T-helper 1 cell (primary cell): ENCODE measurements around the gene RAG2.
A peak's percentile ranks its signal among the peaks of the same experiment; 100 is the strongest.

Source experiments
- DNase-seq, 5 donors: peaks; one replicate each; pipeline ENCODE4 v3.0.0-alpha.2; 2012 to 2020
- total RNA-seq, 4 donors: gene quantifications; one replicate each; lab custom pipeline; 2026; lab: John Stamatoyannopoulos, UW

The RAG2 gene
- 0 reads per million in 4 donors for total RNA-seq

GRCh38 chr11:36598051-36598450, at the start of gene RAG2:
Gene RAG2 (minus strand): TSS chr11:36598236. CDS start chr11:36594168, 4,068 bp downstream.
- no peak for DNase-seq

- DNase-seq = no peak
Observed at GRCh38 chr11:36638556-36638955, 40.5 kb upstream of the RAG2 start.

GRCh38 chr11:36635066-36635862, 37.2 kb upstream of the RAG2 start:
- no peak for DNase-seq

GRCh38 chr11:36631774-36632173, 33.7 kb upstream of the RAG2 start:
- DNase-seq = peak in 1 of 5 donors; percentile 40

- no peak for DNase-seq
Observed at GRCh38 chr11:36628765-36629244, 30.8 kb upstream of the RAG2 start.

GRCh38 chr11:36628141-36628540, 30.1 kb upstream of the RAG2 start:
- no peak for DNase-seq

- DNase-seq = no peak
Observed at GRCh38 chr11:36627471-36627870, 29.4 kb upstream of the RAG2 start.

GRCh38 chr11:36627006-36627405, 29.0 kb upstream of the RAG2 start:
- no peak for DNase-seq

- no peak for DNase-seq
Observed at GRCh38 chr11:36623494-36623893, 25.5 kb upstream of the RAG2 start.

GRCh38 chr11:36622431-36623136, 24.5 kb upstream of the RAG2 start:
- DNase-seq = peak in 1 of 5 donors; percentile 4

GRCh38 chr11:36620246-36620645, 22.2 kb upstream of the RAG2 start:
- DNase-seq = no peak

GRCh38 chr11:36619502-36619901, 21.5 kb upstream of the RAG2 start:
- DNase-seq = no peak

GRCh38 chr11:36618363-36619047, 20.5 kb upstream of the RAG2 start:
- no peak for DNase-seq

- DNase-seq = no peak
Observed at GRCh38 chr11:36617543-36618362, 19.7 kb upstream of the RAG2 start.

- DNase-seq = no peak
Observed at GRCh38 chr11:36615826-36616225, 17.8 kb upstream of the RAG2 start.

GRCh38 chr11:36609383-36609782, 11.3 kb upstream of the RAG2 start:
- no peak for DNase-seq

- DNase-seq = no peak
Observed at GRCh38 chr11:36608491-36609199, 10.6 kb upstream of the RAG2 start.

- no peak for DNase-seq
Observed at GRCh38 chr11:36605221-36606216, 7.5 kb upstream of the RAG2 start.

GRCh38 chr11:36602135-36602534, 4.1 kb upstream of the RAG2 start:
- no peak for DNase-seq

GRCh38 chr11:36601155-36601554, 3.1 kb upstream of the RAG2 start:
- no peak for DNase-seq
